Body of pancreas (tissue), 4 donors: Measurements from ENCODE around the gene TAF13.

Source experiments
- CTCF ChIP-seq, 7 experiments: fragments of 450-650 bp in 4 of 7; fragments of 200-600 bp in 3 of 7; sonication (generic) in 3 of 7; IDR thresholded peaks; one replicate each; pipeline ENCODE4 v1.5.1; 2016 to 2019; ENCODE audit warnings: antibody characterized with exemption in 7 of 7
- POLR2A ChIP-seq, 3 donors: fragments of 450-650 bp; IDR thresholded peaks; one replicate each; pipeline ENCODE4 v1.6.1; 2016; ENCODE audit warnings: antibody characterized with exemption in 3 of 3, mild to moderate bottlenecking in 2 of 3

GRCh38 chr1:109046671-109047070 lies 29.1 kb downstream of the TAF13 start:
- TF ChIP-seq CTCF (IDR thresholded peaks at IDR 0.05) (no peak), POLR2A (IDR thresholded peaks at IDR 0.05) (no peak)
